Daoy (cell line): Measurements from ENCODE around the gene KRT79. TPM values are rescaled to one million over a fixed set of nuclear protein-coding genes. Genes with fewer than 3 reads are reported as not detected.

Source experiments
- DNase-seq: peaks from one replicate; pipeline ENCODE4 v3.0.0-alpha.2; 2015; ENCODE audit warnings: low read depth
- total RNA-seq: library from RNA; depleted of rRNA; stranded (reverse); fragments of >200 nt; shearing (Covaris generic); gene quantifications from 2 replicates; pipeline ENCODE4 v1.2.3, GENCODE V29; 2014; rRNA removed

KRT79 gene
- total RNA-seq, 1 experiment from 2014 or later, result 2.6 TPM

GRCh38 chr12:52771505-52771904 lies 62.6 kb downstream of the KRT79 start:
- DNase-seq, result no peak

Other genes with a start within 250 kb of the KRT79 start
- not detected in 2 replicates for gene KRT72, start 232.8 kb downstream of the KRT79 start, total RNA-seq
- not detected in 2 replicates for gene KRT73, start 215.8 kb downstream of the KRT79 start, total RNA-seq
- 0.03 and 0.40 TPM in 2 replicates for gene KRT2, start 182.1 kb downstream of the KRT79 start, total RNA-seq
- gene KRT1, start 153.9 kb downstream of the KRT79 start, total RNA-seq, result not detected in 2 replicates
- gene KRT77, start 130.8 kb downstream of the KRT79 start, total RNA-seq, result not detected in 2 replicates
- gene KRT76, start 57.0 kb downstream of the KRT79 start, total RNA-seq, result not detected in 2 replicates
- not detected in 2 replicates for gene KRT3, start 38.2 kb downstream of the KRT79 start, total RNA-seq
- gene KRT4, start 20.2 kb downstream of the KRT79 start, total RNA-seq, result not detected in 2 replicates
- gene KRT78, start 14.7 kb upstream of the KRT79 start, total RNA-seq, result 1.2 TPM in 1 of 2 replicates, not detected in the other
- gene KRT8, start 70.8 kb upstream of the KRT79 start, total RNA-seq, result 107 and 111 TPM in 2 replicates
- gene KRT18, start 114.8 kb upstream of the KRT79 start, total RNA-seq, result 1,090 and 1,158 TPM in 2 replicates
- 650 and 689 TPM in 2 replicates for gene EIF4B, start 172.1 kb upstream of the KRT79 start, total RNA-seq
- 7.0 and 8.2 TPM in 2 replicates for gene TNS2, start 215.8 kb upstream of the KRT79 start, total RNA-seq
- 22.2 and 23.8 TPM in 2 replicates for gene SPRYD3, start 245.1 kb upstream of the KRT79 start, total RNA-seq